Activated naive CD4-positive, alpha-beta T cell treated with Interleukin-2 at 50 U/mL for 16 hours (primary cell): Measurements from ENCODE around the gene ABCC2.
A peak's percentile ranks its signal among the peaks of the same experiment; 100 is the strongest.
"Not testable (repeated sequence)": the region's sequence is repeated elsewhere in the genome, so short reads cannot be mapped to it uniquely, and the experiment has no call there.

Source experiments
- DNase-seq: peaks from one replicate; pipeline ENCODE4 v3.0.0-alpha.2; 2020

Gene ABCC2

DNA sequence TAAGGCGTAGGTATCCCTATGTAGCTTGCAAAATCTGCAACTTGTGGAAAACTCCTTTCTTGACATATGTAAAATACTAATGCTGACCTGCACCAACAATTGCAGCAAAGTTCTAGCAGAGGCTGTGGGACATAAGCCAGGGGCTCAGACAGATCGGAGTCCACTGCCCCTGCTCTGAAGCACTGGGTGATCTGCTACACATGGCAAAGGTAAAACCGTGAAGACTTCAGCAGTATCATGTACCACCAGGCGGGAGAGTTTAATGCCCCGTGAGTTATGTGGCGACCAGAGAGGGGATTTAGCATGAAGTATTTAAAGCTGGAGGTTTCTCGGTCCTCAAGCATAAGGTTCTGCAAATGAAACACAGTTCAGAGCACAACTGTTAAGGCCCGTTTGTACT is 76.4 kb downstream of the ABCC2 start:
- no peak for DNase-seq

DNA sequence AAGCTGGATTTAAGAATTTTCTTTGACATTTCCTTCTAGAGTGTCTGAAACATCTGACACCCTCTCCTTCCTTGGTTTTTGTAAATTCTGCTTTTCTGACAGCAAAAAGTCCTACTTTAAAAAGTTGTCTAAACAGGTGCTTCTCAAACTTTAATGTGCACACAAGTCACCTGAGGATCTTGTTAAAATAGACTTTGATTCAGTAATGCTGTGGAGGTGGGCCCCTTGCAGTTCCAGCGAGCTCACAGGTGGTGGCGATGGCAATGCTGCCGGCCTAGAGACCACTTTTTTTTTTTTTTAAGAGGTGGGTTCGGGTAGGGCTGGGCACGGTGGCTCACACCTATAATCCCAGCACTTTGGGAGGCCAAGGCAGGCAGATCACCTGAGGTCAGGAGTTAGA is 77.1 kb downstream of the ABCC2 start:
- DNase-seq: no peak

DNA sequence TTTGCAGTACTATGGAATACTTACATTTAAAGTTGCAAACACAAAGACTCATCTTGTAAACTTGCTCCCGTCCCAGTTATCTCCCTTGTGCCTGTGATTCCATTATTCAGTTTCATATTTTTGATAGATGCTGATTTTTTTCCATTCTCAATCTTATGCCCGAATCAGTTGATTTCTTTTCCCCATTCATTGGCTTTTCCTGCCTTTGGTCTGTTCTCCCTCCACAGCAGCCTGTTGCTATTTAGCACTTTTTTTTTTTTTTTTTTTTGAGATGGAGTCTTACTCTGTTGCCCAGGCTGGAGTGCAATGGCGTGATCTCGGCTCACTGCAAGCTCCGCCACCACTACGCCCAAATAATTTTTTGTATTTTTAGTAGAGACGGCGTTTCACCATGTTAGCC is 78.0 kb downstream of the ABCC2 start:
- no peak for DNase-seq

DNA sequence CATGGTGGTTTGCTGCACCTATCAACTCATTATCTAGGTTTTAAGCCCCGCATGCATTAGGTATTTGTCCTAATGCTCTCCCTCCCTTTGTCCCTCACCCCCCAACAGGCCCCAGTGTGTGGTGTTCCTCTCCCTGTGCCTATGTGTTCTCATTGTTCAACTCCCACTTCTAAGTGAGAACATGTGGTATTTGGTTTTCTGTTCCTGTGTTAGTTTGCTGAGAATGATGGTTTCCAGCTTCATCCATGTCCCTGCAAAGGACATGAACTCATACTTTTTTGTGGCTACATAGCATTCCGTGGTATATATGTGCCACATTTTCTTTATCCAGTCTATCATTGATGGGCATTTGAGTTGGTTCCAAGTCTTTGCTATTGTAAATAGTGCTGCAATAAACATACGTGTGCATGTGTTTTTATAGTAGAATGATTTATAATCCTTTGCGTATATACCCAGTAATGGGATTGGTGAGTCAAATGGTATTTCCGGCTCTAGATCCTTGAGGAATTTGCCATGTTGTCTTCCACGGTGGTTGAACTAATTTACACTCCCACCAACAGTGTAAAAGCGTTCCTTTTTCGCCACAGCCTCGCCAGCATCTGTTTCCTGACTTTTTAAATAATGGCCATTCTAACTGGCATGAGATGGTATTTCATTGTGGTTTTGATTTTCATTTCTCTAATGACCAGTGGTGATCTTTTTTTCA is 81.2 kb downstream of the ABCC2 start:
- not testable (repeated sequence) for DNase-seq

DNA sequence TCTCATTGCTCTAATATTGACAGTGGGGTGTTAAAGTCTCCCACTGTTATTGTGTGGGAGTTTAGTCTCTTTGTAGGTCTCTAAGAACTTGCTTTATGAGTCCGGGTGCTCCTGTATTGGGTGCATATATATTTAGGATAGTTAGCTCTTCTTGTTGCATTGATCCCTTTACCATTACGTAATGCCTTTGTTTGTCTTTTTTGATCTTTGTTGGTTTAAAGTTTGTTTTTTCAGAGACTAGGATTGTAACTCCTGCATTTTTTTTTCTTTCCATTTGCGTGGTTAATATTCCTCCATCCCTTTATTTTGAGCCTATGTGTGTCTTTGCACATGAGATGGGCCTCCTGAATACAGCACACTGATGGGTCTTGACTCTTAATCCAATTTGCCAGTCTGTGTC is 84.8 kb downstream of the ABCC2 start:
- not testable (repeated sequence) for DNase-seq

DNA sequence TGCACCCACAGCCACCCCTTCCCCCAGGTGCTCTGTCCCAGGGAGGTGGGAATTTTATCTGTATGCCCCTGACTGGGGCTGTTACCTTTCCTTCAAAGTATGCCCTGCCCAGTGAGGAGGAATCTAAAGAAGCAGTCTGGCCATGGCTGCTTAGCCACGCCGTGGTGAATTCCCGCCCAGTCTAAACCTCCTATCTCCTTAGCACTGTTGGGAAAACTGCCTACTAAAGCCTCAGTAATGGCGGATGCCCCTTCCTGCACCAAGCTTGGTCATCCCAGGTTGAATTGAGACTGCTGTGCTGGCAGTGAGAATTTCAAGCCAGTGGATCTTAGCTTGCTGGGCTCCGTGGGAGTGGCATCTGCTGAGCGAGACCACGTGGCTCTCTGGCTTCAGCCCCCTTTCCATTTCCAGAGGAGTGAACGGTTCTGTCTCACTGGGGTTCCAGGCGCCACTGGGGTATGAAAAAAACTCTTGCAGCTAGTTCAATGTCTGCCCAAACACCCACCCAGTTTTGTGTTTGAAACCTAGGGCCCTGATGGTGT is 87.2 kb downstream of the ABCC2 start:
- DNase-seq: peak; percentile 4

DNA sequence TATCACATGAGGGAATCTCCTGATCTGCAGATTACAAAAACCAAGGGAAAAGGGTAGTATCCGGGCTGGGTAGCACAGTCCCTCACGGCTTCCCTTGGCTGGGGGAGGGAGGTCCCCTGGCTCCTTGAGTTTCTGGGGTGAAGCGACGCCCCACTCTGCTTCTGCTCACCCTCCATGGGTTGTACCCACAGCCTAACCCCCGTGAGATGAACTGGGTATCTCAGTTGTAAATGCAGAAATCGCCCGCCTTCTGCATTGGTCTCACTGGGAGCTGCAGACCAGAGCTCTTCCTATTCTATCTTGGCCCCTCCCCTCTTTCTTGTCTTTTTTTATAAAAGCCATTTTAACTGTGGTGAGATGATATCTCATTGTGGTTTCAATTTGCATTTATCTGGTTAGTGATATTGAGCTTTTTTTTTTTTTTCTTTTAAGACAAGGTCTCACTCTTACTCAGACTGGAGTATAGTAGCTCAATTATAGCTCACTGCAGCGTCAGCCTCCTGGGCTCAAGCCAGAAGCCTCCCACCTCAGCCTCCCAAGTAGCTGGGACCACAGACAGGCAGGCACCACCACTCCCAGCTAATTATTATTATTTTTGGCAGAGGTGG is 87.8 kb downstream of the ABCC2 start:
- DNase-seq: peak; percentile 58

DNA sequence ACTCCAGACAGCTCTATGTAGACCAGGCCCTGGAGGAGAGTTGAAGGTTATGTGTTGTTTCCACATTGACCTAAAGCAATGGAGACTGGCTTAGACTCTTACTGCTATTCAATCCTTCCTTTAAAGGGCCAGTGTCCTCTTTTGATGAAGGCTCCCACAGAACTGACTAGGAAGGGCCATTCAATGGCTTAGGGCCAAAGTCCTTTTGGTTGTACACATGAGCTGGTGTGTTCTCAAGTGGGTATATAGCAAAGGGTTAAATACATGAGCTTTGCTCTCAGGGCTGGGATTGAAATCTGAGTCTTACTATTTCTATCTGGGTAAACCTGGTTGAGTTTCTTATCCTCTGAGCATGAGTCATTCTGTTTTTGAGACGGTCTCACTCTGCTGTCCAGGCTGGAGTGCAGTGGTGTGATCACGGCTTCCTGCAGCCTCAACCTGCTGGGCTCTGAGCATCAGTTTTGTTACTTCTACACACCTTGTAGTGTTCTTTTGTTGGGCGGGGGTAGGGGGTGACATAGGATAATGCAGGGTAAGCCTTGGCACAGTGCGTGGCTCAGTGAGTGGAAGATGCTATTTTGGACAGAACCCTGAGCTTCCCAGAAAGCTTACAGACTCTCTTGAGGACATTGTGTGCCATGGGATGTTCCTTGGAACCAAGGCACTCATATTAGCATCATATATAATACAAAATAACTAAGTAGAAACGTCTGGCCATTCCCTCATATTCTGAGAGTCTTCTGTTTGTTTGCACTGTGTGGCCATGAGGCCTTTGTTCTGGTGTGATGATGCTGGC is 90.1 kb downstream of the ABCC2 start:
- DNase-seq: no peak

DNA sequence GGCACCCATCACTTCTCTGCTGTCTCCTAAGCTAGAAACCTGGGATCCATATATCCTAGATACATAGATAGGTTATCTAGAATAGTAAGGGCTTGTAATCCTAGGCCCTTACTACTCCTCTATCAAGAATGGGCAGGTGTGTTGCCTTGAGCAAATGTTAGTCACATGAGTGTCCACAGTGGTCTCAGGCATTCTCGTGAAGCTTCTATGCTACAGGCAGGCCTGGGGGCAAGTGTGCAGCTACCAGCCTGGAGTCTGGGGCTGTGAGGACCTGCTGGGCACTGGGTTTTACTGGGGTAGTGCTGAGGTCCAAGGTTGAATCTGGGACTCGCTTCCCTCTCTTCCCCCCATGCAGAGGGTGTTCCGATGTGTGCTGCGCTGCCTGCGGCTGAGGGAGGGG is 91.4 kb downstream of the ABCC2 start:
- no peak for DNase-seq

DNA sequence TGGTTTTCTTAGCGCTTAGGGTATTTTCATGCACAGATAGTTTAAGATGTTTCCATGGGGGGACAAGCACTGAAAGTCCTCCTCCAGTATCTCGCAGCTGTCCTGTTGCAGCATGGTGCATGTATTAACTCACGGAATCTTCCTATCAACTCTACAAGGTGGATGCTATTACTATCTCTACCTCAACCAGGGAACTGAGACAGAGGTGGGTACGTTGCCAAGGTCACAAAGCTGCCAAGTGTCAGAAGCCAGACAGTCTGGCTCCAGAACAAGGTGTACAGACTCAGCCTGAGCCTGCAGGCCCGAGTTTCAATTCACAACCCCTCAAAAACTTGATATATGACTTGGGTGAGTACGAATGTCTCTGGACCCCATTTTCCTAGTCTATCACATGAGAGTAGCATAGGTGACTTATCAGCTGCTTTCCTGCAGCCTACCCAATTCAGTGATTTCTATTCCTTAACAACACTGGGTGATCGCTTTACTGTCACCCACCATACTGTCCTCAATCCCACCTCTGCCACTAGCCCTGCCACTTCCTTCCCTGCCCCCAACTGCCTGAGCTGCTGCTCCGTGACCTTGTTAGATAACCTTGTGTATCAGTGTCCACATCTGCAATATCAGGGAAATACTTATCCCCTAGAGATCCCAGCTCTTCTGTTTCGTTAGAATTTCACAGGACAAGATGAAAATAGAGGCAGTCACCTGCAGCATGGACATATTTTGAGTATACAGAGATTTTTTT is 92.1 kb downstream of the ABCC2 start:
- DNase-seq: no peak

DNA sequence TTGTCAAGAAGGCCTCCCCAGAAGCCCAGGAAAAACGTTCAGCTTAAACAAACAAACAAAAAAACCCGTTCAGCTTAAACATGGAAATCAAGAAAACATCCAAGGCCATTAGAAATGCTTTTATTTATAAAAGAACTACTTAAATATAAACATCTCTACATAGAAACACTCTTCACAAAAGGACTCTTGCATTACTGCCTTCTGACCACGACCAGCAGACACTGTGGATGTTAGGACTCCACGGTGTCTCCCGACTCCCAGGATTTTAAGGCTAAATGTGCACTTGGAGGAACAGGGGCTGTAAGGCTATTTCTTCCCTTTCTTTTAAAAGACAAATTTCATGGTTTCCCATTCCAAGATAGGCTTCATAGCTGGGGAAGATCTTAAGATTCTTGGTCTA is 93.0 kb downstream of the ABCC2 start:
- no peak for DNase-seq

DNA sequence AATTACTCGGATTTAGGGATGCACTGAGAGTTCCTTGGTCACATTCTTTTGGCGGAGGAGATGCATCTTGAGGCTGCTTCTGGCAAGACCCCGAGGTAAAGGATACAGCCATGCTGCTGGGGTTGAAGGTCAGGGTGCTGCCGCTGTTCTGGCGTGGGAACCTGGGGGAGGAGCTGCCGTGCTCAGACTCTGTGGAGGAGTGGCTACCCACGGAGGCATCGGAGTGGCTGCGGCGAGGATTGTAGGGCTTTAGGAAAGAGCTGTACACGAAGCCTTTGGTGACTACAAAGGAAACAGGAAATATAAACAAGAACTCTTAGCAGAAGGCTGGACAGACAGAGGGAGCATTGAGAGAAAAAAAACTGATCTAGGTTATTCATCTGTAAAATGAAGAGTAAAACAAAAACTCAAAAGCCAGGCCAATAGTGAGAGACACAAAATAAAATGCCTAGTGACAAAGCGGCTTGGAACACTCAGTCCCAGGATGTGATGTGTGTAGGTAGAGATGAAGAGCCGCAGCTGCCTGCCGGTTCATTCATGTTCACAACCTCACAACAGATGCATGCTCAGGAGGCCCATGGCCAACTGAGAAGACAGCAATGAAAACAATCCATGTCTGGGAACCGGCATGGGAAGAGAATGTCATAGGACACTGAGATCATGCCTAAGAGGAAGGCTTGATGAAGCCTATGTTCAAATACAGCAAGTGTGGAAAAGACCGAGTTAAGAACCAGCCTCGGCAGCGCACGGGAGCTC is 97.8 kb downstream of the ABCC2 start:
- no peak for DNase-seq

DNA sequence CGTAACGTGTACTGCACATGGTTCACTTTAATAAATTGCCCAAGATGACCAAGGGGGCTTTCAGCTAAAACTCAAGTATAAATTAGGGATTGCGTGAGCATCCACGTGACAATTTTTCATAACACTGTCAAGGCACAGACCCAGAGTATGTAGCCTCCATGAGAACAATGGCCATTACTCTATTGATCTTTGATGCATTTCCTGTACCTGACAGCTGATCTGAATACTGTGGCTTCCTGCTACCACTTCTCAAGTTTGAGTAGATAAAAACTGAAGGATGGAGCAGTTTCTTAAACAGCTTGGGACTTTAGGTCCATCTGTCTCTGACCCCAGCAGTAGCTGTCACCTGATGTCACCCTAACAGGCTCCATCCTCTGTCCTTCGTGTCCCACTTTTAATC is 98.9 kb downstream of the ABCC2 start:
- DNase-seq: no peak

DNA sequence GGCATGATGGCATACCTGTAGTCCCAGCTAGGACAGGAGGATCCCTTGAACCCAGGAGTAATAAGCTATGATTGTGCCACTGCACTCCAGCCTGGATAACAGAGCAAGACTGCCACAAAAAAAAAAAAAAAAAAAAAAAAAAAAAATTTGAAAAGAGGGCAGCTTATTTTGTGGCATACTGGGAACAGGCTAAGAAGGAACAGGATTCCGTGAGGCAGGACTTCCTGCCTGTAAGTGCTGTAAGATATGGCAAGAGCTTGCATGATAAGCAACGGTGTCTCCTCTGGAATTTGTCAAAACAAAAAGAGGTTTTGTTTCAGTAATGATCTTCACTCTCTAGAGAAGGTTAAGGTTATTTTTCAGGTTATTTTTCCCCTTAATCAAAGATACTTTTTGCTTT is 101.1 kb downstream of the ABCC2 start:
- no peak for DNase-seq

DNA sequence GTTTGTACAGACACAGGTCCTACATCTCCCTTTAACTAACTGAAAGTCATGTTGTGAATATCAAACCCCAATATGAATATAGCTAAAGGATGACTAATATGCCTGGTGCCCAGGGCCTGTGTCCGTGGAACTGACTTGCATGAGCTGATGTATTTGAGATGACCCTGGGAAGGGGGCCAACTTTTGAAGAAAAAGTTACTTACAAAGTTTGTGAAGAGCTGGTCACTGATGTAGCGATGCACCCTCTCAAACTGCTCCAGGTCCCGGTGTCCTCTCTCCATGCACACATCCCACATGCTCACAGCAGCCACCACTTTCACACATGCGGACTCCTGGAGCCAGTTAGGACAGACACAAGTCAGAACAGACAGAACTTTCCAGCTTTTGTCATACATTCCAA is 106.2 kb downstream of the ABCC2 start:
- no peak for DNase-seq

DNA sequence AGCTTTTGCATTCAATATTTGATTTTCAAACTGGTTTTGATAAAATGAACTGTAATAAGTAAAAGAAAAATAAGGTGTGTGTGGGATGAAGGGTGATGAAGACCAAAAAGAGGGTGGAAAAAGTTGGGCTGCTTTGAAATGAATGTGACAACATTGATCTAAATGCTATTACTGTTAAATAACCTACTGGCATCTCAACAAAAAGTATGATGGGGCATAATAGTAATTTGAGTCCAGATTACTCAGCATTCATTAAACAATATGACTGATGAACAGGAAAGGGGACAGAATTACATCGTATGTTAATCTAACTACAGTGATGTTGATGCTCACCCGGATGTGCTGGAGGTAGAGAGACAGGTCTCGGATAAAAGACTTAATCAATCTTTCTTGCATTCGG is 112.2 kb downstream of the ABCC2 start:
- no peak for DNase-seq

DNA sequence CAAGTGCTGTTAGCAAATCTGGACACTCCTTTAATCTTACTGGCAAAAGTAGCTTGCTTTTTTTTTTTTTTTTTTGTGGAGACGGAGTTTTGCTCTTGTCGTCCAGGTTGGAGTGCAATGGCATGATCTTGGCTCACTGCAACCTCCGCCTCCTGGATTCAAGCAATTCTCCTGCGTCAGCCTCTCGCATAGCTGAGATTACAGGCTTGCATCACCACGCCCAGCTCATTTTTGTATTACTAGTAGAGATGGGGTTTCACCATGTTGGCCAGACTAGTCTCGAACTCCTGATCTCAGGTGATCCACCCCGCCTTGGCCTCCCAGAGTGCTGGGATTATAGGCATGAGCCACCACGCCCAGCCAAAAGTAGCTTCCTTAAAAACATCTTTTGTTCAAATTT is 112.6 kb downstream of the ABCC2 start:
- not testable (repeated sequence) for DNase-seq

DNA sequence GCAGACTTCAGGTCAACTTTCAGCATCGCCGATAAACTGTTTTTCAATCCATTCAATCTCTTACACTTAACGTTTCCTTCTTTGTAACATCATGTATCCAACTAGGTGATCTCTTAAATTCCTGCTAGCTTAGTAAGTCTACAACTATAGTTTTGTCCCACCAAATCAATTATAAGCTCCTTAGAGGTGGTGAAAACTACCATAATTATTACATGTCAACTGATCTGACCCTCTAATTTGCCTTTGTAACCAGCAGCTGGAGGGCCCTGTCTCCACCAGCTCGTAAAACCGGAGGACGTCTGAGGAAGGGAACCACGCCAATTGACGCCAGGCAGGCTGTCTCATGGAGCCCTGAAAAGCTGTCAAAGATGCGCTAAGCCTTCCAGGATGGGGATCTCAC is 113.4 kb downstream of the ABCC2 start:
- DNase-seq: no peak
